ENCODE data around the gene NDRG3.
"Not testable (repeated sequence)": the region's sequence is repeated elsewhere in the genome, so short reads cannot be mapped to it uniquely, and the experiment has no call there.

The NDRG3 gene

DNA sequence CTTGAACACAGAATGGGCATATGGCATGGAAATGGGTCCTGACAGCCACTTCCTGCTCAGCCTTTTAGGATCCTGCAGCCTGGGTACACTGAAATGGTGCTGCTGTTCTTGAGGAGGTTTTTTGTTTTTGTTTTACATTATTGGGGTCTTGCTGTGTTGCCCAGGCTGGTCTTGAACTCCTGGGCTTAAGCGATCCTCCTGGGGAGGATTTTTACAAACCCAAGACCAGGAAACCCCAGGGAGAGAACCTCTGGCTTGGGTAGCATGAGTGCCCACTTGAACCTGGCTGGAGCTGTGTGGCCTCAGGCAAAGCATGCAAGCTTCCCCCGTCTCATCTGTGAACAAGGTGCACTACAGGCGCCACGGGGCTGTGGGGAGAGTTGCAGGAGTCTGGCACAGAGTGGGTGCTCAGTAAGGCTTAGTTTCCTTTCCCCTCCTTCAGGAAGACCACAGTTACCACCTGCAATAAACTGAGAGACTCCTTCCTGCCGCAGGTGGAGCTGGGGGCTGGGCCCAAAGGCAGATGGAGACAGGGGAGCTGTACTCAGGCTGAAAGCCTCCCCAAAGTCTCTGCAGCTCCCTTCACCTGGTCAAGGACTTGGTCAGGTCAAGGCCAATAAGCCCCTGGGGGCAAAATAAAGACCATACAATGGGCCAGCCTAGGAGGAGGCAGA is 101.7 kb downstream of the NDRG3 start:
- no peak for DNase-seq (ENCODE audit: low spot score)

DNA sequence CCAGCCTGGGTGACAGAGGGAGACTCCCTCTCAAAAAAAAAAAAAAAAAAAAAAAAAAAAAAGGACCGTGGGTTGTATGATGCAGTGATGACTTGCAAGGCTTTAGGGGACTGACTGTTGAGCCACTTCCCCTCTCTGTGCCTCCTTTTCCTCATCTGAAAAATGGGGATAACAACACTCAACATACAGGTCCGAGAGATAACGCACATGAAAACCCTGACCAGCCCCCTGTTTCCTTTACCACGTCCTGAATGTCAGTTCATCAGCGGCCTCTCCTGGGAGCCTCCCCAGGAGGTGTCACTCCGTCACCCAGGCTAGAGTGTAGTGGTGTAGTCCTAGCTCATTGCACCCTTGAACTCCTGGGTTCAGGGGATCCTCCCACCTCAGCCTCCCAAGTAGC is 103.8 kb downstream of the NDRG3 start:
- no peak for DNase-seq (ENCODE audit: low spot score)

DNA sequence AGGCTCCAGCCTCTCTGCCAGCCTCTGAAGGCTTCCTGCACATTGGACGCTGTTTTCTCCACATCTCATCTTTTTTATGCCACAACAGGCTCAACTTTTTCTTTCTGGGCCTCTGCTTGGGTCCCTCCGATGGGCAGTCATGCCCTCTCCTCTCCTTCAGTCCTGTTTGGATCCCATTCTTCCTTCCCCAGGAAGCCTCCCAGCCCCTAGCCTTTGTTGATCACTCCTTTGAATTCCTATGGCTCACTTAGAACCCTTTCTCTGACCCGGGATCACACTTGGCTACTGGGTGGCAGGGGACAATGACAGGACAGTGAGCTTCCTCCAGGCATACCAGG is 104.4 kb downstream of the NDRG3 start:
- DNase-seq (ENCODE audit: low spot score), result no peak

DNA sequence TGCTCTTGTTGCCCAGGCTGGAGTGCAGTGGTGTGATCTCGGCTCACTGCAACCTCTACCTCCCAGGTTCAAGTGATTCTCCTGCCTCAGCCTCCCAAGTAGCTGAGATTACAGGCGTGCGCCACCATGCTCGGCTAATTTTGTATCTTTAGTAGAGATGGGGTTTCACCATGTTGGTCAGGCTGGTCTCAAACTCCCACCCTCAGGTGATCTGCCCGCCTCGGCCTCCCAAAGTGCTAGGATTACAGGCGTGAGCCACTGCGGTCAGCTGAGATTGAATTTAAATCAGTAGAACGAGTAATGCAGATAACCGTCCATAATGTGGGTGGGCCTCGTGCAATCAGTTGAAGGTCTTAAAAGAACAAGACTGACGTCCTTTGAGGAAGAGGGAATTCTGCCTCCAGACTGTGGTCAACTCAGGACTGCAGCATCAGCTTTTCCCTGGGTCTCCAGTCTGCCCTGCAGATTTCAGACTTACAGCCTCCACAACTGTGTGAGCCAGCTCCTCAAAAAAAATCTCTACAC is 107.0 kb downstream of the NDRG3 start:
- not testable (repeated sequence) for DNase-seq (ENCODE audit: low spot score)

DNA sequence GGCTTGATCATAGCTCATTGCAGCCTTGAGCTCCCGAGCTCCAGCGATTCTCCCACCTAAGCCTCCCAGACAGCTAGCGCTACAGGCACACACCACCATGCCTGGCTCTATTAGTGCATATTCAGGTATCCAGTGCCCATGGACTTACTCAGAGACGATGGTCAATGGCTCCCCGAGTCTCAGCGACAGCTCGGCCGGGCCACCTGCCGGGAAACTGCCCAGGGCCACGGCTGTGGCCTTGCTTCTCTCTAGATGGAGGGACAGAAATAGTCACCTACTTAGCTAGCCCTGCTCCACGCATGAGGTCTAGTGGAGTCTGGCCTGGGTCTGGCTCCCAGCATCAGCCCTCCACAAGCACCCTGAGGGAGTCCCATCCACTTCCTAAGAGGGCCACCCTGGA is 111.5 kb downstream of the NDRG3 start:
- no peak for DNase-seq (ENCODE audit: low spot score)

DNA sequence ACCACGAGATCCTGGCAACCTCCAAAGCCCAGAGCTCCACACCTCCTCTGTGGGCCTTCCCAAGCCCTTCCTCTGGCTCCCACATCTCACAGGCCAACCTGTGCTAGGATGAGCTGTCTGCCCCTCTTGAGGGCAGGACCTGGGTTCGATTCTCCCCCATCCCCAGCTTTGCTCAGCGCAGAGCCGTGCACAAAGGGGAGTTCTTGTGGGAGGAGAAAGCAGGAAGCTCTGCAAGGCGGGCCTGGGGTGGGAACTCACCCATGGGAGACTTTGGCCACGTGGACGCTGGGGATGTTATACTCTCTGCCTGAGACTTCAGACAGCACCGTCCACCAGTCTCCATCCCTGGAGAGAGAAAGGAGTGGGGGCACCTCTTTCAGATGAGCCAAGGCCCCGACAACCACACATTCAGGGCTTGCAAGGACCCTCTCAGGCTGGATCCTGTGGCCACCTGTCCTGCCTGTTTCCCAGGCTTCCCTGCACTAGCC is 112.6 kb downstream of the NDRG3 start:
- DNase-seq (ENCODE audit: low spot score), result no peak

DNA sequence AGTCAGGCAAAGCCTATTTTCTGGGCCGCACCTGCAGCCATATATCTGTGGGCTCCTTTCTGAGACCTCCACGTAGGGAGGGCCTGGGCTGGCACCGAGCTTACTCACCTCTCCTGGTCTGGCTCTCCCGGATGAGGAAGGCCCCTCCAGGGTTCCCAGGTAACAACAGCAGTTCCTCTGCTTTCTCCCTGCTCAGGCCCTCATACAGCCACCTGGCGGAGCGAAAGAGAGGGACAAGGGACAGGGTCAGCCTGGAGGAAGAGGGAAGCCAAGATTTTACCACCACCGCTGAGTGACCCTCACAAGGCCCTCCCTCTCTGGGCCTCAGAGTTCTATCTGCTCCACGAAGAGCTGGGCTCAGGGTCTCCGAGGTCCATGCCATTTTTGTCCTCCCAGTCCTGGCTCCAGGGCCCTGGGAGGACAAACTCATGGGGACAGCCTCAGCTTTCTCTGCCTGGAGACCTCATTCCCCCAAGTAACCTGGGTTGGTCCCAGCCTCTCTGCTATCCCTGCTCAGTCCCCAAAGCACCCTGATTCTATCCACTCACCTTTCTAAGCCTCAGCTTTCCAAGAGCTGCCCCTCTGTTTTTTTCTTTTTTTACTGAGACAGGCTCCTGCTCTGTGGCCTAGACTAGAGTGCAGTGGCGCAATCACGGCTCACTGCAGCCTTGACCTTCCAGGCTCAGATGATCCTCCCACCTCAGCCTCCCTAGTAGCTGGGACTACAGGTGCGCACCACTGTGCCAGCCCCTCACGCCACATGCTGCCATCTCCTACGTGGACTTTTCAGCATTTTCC is 113.2 kb downstream of the NDRG3 start:
- no peak for DNase-seq (ENCODE audit: low spot score)

DNA sequence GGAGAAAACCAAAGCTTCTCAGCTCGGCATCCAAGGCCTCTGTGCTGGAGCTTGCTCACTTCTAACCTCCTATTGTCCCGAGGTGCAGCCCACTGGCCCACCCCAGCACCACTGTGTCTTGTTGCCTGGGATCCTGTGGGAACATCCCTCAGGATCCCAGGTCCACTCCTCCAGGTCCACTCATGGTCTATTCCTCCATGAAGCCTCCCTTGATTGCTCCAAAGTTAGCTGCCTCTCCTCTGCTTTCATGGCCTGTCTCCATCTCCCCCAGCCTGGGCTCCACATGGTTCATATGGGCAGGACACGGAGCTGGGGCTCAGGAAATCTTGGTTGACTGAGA is 113.8 kb downstream of the NDRG3 start:
- DNase-seq (ENCODE audit: low spot score), result no peak

DNA sequence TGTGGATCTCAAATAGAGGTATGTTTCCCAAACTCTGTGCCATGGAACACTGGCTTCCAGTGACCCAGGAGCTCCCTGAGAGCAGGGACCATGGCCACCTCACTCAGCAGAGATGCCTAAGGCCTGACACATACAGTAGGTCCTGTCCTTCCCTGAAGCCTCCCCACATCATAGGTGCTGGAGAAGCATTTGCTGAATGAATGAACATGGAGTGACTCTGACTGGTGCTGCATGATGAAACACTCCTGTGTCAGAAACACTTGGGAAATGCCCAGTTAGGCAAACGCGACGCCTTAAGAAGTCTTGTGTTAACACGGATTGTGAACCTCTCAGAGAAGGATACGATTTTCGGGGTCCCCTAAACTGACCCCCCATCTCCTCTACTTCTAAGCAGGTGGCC is 114.2 kb downstream of the NDRG3 start:
- DNase-seq (ENCODE audit: low spot score), result no peak

DNA sequence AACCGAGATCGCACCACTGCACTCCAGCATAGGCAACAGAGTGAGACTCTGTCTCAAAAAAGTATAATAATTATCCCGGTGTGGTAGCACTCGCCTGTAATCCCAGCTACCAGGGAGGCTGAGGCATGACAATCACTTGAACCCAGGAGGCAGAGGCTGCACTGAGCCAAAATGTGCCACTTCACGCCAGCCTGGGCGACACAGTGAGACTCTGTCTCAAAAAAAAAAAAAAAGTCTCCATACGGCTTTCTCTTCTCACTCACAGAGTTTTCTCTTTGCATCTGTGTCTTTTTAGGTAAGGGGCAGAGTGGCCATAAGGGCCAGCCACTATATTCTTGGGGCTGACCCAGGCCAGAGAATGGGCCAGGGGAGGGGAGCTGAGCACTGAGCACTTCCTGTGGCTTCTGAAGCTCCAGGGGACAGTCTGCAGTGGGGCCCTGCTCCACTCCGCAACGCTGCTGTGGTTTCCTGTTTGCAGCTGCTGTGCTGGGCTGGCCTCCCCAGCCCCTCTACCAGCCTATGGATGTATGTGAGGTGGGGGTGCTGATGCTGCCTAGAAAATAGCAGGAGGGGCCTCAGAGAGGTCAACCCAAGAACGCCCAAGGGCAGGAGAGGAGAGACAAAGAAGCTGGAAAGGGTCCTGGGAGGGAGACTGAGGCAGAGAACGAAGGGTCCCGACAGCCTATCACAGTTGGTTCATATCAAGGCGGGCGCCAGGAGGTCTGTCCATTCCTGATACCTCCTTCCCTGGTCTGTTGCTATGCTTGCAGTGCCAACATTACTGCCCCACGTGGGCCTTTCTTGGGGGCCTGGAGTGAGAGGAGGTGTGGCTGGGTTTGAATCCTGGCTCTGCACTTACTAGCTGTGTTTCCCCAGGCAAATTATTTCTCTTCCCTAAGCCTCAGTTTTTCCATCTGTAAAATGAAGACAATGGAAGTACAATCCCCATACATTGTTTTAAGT is 115.9 kb downstream of the NDRG3 start:
- DNase-seq (ENCODE audit: low spot score), result no peak

DNA sequence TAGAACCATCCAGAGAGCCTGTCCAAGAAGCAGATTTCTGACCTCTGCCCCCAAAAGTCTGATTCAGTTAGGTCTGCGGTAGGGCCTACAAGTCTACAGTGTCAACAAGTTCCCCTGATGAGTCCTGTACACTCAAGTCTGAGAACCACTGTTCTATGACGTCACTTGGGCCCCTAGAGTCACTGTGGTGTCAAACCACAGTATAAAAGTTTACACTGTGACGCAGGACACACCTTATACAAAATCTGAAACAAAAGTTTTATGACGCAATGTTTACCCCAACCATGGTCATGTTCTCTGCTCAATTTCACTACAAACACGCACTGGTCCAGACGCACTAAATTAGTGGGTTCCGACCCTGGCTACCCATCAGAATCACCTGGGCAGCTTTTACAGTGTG is 117.8 kb downstream of the NDRG3 start:
- DNase-seq (ENCODE audit: low spot score), result no peak

DNA sequence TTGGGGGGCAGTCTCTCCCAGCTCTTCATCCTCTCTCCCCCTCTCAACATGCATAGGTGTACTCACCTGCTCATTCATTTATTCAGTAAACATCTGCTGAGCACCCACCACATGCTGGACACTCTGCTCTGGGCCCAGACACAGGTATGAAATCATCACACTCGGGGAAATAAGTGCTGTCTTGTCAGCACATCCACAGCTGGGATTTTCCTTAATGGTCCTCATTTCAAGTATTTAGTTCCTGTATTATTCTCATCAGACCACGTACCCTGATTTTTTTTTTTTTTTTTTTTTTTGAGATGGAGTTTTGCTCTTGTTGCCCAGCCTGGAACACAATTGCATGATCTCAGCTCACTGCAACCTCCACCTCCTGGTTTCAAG is 121.0 kb downstream of the NDRG3 start:
- DNase-seq (ENCODE audit: low spot score), result no peak

DNA sequence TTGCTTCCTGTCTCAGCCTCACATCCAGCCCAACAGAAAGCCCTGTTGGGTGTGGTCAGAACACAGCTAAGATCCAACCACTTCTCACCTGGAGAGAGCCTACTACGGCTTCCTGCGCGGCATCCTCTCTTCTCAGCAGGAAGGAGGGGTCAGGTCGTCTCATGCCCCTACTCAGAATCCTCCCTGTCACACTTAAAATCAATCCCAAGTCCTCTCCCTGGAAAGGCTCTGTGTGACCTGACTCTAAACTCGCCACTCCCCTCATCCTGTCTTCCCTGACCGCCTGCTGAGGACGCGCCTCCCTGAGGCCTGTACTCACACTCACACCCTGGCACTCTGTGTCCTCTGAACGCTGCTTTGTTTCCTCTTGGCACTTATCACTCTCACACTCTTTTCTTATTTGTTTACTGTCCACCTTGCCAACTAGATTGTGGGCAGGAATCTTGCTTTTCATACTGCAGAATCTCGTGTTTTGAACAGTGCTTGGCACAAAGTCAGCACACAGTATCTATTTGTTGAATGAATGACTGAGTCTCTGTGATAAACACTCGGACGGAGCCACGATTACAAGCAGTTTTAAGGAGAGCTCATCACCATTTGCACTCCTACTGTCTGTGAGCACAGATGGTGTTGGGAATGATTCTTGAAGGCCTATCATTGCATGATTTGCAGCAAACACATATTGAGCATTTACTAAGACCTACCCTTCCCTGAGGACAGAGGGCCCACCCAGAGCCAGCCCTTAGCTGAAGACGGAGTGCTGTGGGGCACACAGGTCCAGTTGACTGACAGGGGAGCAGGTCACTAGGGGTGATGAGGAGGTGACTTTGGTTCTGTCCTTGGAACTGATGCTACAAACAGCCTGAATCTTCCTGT is 121.6 kb downstream of the NDRG3 start:
- no peak for DNase-seq (ENCODE audit: low spot score)

DNA sequence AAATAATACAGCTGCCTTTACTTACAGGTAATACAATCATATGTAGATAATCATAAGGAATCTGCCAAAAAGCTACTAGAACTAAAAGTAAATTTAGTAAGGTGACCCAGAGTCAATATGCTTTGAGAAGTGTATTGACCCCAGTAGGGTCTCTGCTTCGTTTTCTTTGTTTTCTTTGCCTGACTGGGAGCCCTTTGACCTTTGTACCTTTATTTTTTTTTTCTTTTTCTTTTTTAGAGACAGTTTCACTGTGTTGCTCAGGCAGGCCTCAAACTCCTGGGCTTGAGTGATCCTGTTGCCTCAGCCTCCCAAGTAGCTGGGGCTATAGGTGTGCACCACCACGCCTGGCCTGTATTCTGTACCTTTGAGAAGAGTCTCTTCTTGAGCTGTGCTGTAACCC is 122.4 kb downstream of the NDRG3 start:
- DNase-seq (ENCODE audit: low spot score), result no peak

DNA sequence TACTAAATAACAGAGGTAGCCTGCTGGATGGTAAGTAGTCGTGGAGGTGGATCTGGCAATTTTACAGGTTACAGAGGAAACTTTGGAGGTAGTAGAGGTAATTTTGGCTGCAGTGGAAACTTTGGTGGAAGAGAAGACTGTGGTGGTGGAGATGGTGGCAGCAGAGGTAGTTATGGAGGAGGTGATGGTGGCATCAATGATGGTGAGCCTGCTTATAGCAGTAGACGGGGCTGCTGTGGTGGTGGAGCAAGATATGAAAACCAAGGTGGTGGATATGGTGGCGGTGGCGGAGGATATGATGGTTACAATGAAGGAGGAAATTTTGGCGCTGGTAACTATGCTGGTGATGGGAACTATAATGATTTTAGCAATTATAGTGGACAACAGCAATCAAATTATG is 125.0 kb downstream of the NDRG3 start:
- no peak for DNase-seq (ENCODE audit: low spot score)

DNA sequence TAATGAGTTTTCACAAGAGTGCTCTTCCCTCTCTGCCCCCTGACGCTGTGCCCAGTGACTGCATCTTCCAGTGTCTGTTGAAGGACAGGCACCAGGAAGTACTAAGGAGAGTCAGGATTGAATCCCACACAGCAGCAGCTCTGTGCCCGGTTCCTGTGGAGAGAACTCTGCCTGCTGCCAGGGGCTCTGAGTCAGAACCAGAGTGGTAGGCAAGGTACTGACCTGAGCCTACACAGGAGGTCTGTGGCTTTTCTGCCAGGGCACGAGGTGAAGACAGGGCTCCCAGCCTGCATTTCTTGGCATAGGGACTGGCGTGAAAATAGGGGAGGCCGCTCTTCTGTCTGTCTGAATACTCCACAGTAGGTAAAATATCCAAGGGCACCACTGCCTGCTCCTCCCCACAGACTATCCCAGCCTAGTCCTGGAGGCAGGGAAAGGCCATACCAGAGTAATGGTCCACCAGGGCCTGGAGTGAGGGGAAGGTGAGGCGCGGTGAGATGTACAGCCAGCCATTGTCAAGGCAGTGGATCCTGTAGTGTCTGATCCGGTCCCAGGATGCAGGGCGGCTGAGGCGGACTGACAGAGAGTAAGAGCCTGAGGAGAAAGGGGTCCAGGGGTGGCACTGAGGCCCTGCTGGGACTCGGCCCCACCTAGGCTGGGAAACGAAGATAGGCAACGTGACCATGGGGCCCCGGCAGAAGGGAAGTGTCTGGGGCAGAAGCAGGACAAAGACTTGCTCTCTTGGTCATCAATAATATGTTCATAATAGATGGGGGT is 130.9 kb downstream of the NDRG3 start:
- no peak for DNase-seq (ENCODE audit: low spot score)

DNA sequence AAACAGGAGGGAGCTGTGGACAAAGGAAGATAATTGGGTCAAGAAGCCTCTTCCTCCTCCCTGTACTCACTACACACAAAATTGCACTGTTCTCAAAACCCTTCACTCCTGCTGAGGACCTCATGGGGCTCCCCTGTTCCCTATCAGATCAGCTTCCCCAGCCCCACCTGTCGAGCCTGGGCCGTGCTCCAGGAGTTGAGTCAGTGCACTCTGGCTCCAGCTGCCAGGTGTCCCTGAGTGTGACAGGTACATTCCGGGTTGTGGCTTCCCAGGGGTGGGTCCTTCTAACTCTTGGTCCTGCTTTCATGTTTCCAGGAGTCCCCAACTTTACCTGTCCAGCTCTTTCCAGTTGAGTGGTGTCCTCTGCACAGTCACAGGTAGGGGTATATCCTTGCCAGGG is 131.9 kb downstream of the NDRG3 start:
- no peak for DNase-seq (ENCODE audit: low spot score)

DNA sequence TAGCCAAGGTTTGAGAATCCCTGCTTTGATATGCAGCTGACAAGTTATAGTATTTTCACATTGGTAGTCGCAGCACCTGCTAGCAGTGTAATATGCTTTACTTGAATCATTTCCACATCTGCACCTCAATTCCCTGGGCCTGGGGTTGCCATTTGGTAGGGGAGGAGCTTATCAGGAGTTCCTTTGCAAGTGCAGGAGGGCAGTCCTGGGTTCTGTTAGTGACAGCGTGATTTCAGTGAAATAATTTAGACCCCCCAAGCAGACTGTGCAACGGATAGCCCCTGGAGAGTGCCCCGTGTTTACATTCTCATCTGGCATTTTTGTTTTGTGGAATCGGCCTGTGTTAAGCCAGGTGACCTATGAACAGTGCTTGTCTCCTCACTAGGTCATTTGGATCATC is 134.3 kb downstream of the NDRG3 start:
- DNase-seq (ENCODE audit: low spot score), result no peak

DNA sequence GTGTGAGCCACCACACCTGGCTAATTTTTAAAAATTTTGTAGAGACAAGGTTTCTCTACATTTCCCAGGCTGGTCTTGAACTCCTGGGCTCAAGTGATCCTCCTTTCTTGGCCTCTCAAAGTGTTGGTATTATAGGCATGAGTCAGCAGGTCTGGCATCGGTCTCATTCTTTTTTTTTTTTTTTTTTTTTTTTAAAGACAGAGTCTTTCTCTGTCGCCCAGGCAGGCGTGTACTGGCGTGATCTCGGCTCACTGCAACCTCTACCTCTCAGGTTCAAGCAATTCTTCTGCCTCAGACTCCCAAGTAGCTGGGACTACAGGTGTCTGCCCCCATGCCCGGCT is 137.5 kb downstream of the NDRG3 start:
- DNase-seq (ENCODE audit: low spot score), result not testable (repeated sequence)

DNA sequence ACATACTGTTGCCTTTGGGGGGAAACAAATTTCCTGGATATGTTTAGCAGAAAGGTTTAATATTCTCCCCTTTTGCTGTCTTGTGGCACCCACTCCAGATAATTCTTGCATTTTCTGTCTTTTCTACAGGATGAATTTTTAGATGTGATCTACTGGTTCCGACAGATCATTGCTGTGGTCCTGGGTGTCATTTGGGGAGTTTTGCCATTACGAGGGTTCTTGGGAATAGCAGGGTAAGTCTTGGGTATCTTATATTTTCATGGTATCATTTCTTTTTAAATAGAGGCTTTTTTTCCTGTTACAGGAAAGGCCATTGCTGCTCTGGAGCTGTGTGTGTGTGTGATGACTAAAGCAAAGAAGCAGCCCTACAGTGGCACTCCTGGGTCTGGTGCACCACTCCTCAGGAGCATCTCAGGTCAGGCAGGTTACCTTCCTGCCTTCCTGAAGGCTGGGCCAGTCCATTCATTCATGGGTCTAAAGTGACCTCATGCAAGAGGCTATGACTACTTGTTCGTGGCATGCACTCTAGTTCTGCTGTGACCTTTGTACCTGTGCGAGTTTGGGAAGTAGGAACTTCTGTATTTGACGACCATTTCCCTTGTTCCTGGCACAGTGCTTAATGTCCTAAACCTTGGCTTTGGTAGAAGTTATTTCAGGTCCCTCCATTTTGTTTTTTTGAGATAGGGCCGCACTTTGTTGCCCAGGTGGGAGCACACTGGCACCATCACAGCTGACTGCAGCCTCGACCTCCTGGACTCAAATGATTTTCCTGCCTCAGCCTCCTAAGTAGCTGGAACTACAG is 138.1 kb downstream of the NDRG3 start:
- no peak for DNase-seq (ENCODE audit: low spot score)

All from COLO829 (cell line).